ENCODE data around the gene SRGAP1.

SRGAP1 gene

GRCh38 chr12:63989301-63989845, 144.9 kb downstream of the SRGAP1 start:
- H3K4me3 ChIP-seq (replicated peaks in 1 of 2; ENCODE audit: low read depth in 2 of 2, low read length in 2 of 2) = no peak overlapping the region
- TF ChIP-seq CTCF (IDR thresholded peaks at IDR 0.05; ENCODE audit: low read depth, low read length) = no peak
- DNase-seq (ENCODE audit: low read depth in 2 of 2) = peak; percentile 36 to 54

GRCh38 chr12:63990828-63991547, 146.5 kb downstream of the SRGAP1 start:
- no peak for TF ChIP-seq CTCF (IDR thresholded peaks at IDR 0.05; ENCODE audit: low read depth, low read length)
- H3K4me3 ChIP-seq (replicated peaks in 1 of 2; ENCODE audit: low read depth in 2 of 2, low read length in 2 of 2) = no peak overlapping the region
- no peak for DNase-seq (ENCODE audit: low read depth in 2 of 2)

- TF ChIP-seq CTCF (IDR thresholded peaks at IDR 0.05; ENCODE audit: low read depth, low read length) = no peak
- peak in 1 of 2 donors; percentile 20 for DNase-seq (ENCODE audit: low read depth in 2 of 2)
Observed at GRCh38 chr12:63994704-63995103, 150.2 kb downstream of the SRGAP1 start.

GRCh38 chr12:63995512-63995911, 151.0 kb downstream of the SRGAP1 start:
- no peak for TF ChIP-seq CTCF (IDR thresholded peaks at IDR 0.05; ENCODE audit: low read depth, low read length)
- no peak overlapping the region for H3K4me3 ChIP-seq (replicated peaks in 1 of 2; ENCODE audit: low read depth in 2 of 2, low read length in 2 of 2)
- peak in 1 of 2 donors; percentile 30 for DNase-seq (ENCODE audit: low read depth in 2 of 2)

More at GRCh38 chr12:63994704-63995103, 150.2 kb downstream of the SRGAP1 start:
- H3K4me3 ChIP-seq (replicated peaks in 1 of 2; ENCODE audit: low read depth in 2 of 2, low read length in 2 of 2) = no peak overlapping the region

GRCh38 chr12:63996556-63996955, 152.1 kb downstream of the SRGAP1 start:
- no peak for TF ChIP-seq CTCF (IDR thresholded peaks at IDR 0.05; ENCODE audit: low read depth, low read length)
- DNase-seq (ENCODE audit: low read depth in 2 of 2) = no peak
- no peak overlapping the region for H3K4me3 ChIP-seq (replicated peaks in 1 of 2; ENCODE audit: low read depth in 2 of 2, low read length in 2 of 2)

- peak in 1 of 2 donors; percentile 33 for DNase-seq (ENCODE audit: low read depth in 2 of 2)
- no peak for TF ChIP-seq CTCF (IDR thresholded peaks at IDR 0.05; ENCODE audit: low read depth, low read length)
- no peak overlapping the region for H3K4me3 ChIP-seq (replicated peaks in 1 of 2; ENCODE audit: low read depth in 2 of 2, low read length in 2 of 2)
Observed at GRCh38 chr12:63997198-63997597, 152.7 kb downstream of the SRGAP1 start.
